Measurements from ENCODE around the gene SAPCD2.

GRCh38 chr9:137082925-137083290 lies 12.6 kb upstream of the SAPCD2 start:
- no peak for TF ChIP-seq POLR2A (IDR thresholded peaks at IDR 0.05; ENCODE audit: low read depth, low read length)
- TF ChIP-seq POLR2AphosphoS5 (IDR thresholded peaks at IDR 0.05; ENCODE audit: low read depth, low read length): no peak

Data from GM12892 (cell line).